GM12878 (cell line): ENCODE data around the gene TTYH1. TPM values are rescaled to one million over a fixed set of nuclear protein-coding genes. Genes with fewer than 3 reads are reported as not detected.

Experiments used
- ATAC-seq: fragments of 200-7000 bp; cut with Tn5 transposase; 3 replicates; pipeline ENCODE4 v1.9.1; 2020; ENCODE audit warnings: mild to moderate bottlenecking, moderate library complexity
- BruUV-seq: library from RNA; stranded (reverse); fragments of 400-500 nt; replicated peaks from 2 replicates; lab custom pipeline; 2021; lab: Mats Ljungman, UMichigan
- CTCF ChIA-PET: fragments of 300-600 bp; sonication (Branson Sonifier 250); formaldehyde crosslinking; extraction: SDS; loops from one replicate; lab custom pipeline; 2021; ENCODE audit warnings: inconsistent platforms; lab: Yijun Ruan, JAX
- POLR2A ChIA-PET: fragments of 350-600 bp; formaldehyde crosslinking; extraction: SDS; loops from one replicate; lab custom pipeline; 2021; ENCODE audit warnings: inconsistent platforms; lab: Charles Lee
- RAD21 ChIA-PET: fragments of 300-600 bp; sonication (Branson Sonifier 250); formaldehyde crosslinking; loops from one replicate; lab custom pipeline; 2023; ENCODE audit warnings: antibody characterized with exemption; ENCODE audit not compliant: unreplicated experiment; lab: Charles Lee
- SMC1A ChIA-PET: fragments of 300-600 bp; sonication (Branson Sonifier 250); formaldehyde crosslinking; loops from one replicate; lab custom pipeline; 2023; ENCODE audit not compliant: unreplicated experiment, uncharacterized antibody; lab: Charles Lee
- DNase-seq: peaks from one replicate; pipeline ENCODE4 v3.0.0-alpha.2; 2011; ENCODE audit warnings: low read depth, low spot score
- FAIRE-seq: peaks from 3 replicates; lab custom pipeline; 2011; peaks lifted over from hg19 to GRCh38; lab: Jason Lieb, UNC
- H2AFZ ChIP-seq: 2 replicates; pipeline ENCODE4 v1.6.0; 2011; ENCODE audit warnings: low read depth, low read length, control low read depth; ENCODE audit not compliant: control insufficient read depth
- H3K27ac ChIP-seq: 2 replicates; pipeline ENCODE4 v1.5.1; 2011; ENCODE audit warnings: control low read depth; ENCODE audit not compliant: control insufficient read depth, insufficient read depth
- H3K27me3 ChIP-seq, 2 experiments: replicated peaks in 1 of 2; 2 replicates each; pipeline versions ENCODE4 v1.6.0 to v1.6.1; 2011; ENCODE audit warnings: low read length in 1 of 2; ENCODE audit not compliant: control insufficient read depth in 2 of 2, insufficient read depth in 2 of 2
- H3K36me3 ChIP-seq, 2 experiments: 2 replicates each; pipeline ENCODE4 v1.5.1; 2011; ENCODE audit warnings: low read length in 1 of 2; ENCODE audit not compliant: control insufficient read depth in 2 of 2, insufficient read depth in 2 of 2
- H3K4me1 ChIP-seq: 2 replicates; pipeline ENCODE4 v1.6.1; 2011; ENCODE audit warnings: mild to moderate bottlenecking, low read length, moderate library complexity, mixed read lengths; ENCODE audit not compliant: control insufficient read depth, insufficient read depth
- H3K4me2 ChIP-seq: 2 replicates; pipeline ENCODE4 v1.6.0; 2011; ENCODE audit warnings: control low read depth; ENCODE audit not compliant: control insufficient read depth, insufficient read depth
- H3K4me3 ChIP-seq: fragments of 200-600 bp; sonication (generic); 2 replicates; pipeline ENCODE4 v1.5.1; 2016
- H3K79me2 ChIP-seq: 2 replicates; pipeline ENCODE4 v1.6.0; 2011; ENCODE audit warnings: low read length; ENCODE audit not compliant: control insufficient read depth, insufficient read depth
- H3K9ac ChIP-seq: 2 replicates; pipeline ENCODE4 v1.8.0; 2011; ENCODE audit warnings: low read length, control low read depth, mixed read lengths; ENCODE audit not compliant: control insufficient read depth, insufficient read depth
- H3K9me3 ChIP-seq: replicated peaks from 3 replicates; pipeline ENCODE4 v1.5.1; 2011; ENCODE audit warnings: mild to moderate bottlenecking, low read length; ENCODE audit not compliant: control insufficient read depth, insufficient read depth
- H4K20me1 ChIP-seq: 2 replicates; pipeline ENCODE4 v1.6.0; 2011; ENCODE audit not compliant: control insufficient read depth, insufficient read depth
- CUX1 ChIP-seq: IDR thresholded peaks from 2 replicates; pipeline ENCODE4 v1.6.1; 2012; ENCODE audit warnings: improper control_type of control experiment, low read depth, low read length; ENCODE audit not compliant: insufficient replicate concordance
- HDGF ChIP-seq: fragments of 450-650 bp; IDR thresholded peaks from 2 replicates; pipeline ENCODE4 v1.6.1; 2016; ENCODE audit warnings: antibody characterized with exemption
- IRF4 ChIP-seq: IDR thresholded peaks from 2 replicates; pipeline ENCODE4 v1.6.1; 2011; ENCODE audit warnings: low read depth, low read length
- MYB ChIP-seq: fragments of 150-350 bp; IDR thresholded peaks from 2 replicates; pipeline ENCODE4 v1.6.1; 2014; ENCODE audit warnings: mild to moderate bottlenecking, low read depth, low read length, borderline replicate concordance
- NFXL1 ChIP-seq: fragments of 450-650 bp; IDR thresholded peaks from 2 replicates; pipeline ENCODE4 v1.6.1; 2017; ENCODE audit warnings: antibody characterized with exemption, mild to moderate bottlenecking, borderline replicate concordance
- RAD21 ChIP-seq: IDR thresholded peaks from 2 replicates; pipeline ENCODE4 v1.6.1; 2011; ENCODE audit warnings: mild to moderate bottlenecking, low read depth, low read length, moderate library complexity; ENCODE audit not compliant: insufficient read depth
- SREBF1 ChIP-seq: IDR thresholded peaks from 2 replicates; pipeline ENCODE4 v1.6.1; 2012; ENCODE audit warnings: mild to moderate bottlenecking, low read length
- TCF12 ChIP-seq: IDR thresholded peaks from 2 replicates; pipeline ENCODE4 v1.6.1; 2011; ENCODE audit warnings: low read depth, mild to moderate bottlenecking, low read length
- TCF7 ChIP-seq: IDR thresholded peaks from 2 replicates; pipeline ENCODE4 v1.6.1; 2014; ENCODE audit warnings: antibody characterized with exemption, borderline replicate concordance
- ZBTB4 ChIP-seq: fragments of 450-650 bp; formaldehyde crosslinking; IDR thresholded peaks from 2 replicates; pipeline ENCODE4 v1.4.0; 2022; ENCODE audit warnings: mild to moderate bottlenecking, moderate library complexity
- WGBS: methylation state at CpG from one replicate; pipeline ENCODE4 v1.1.6; 2016; ENCODE audit warnings: low lambda C conversion rate; ENCODE audit not compliant: insufficient replicate concordance, insufficient coverage; ENCODE audit errors: missing lambda C conversion rate; 5-methylcytosine and 5-hydroxymethylcytosine counted together
- in situ Hi-C: fragments of 300-500 bp; cut with MboI; formaldehyde crosslinking; loops from 9 replicates; pipeline ENCODE4 v1.14.3; 2018; ENCODE audit warnings: mixed read lengths
- intact Hi-C: fragments of 100-400 bp; cut with micrococcal nuclease; formaldehyde crosslinking; loops from one replicate; pipeline ENCODE4 v1.14.2; 2022; ENCODE audit not compliant: unreplicated experiment
- polyA plus RNA-seq, 11 experiments: library from polyadenylated mRNA; depleted of rRNA in 4 of 11; unstranded in 6 of 11; stranded (reverse) in 5 of 11; fragments of >200 nt; fragmentation: Nextera tagmentation in 4 of 11; fragmentation: Illumina TruSeq in 1 of 11; extraction: Ambion mirVana in 4 of 11; extraction: Trizol in 1 of 11; gene quantifications; 1 replicate in 1 of 11; 2 replicates in 10 of 11; pipeline versions ENCODE4 v1.2.1 to v1.2.3, GENCODE V29; 2011 to 2016; ENCODE audit warnings: inconsistent platforms in 2 of 11, missing spikeins in 2 of 11, low read depth in 1 of 11
- total RNA-seq, 4 experiments: library from RNA; depleted of rRNA in 3 of 4; stranded (reverse); fragments of >200 nt in 3 of 4; fragmentation: Illumina TruSeq in 1 of 4; extraction: Trizol in 1 of 4; gene quantifications; 2 replicates each; pipeline versions ENCODE4 v1.2.1 to v1.2.3, GENCODE V29; 2013 to 2021

TTYH1 gene
- total and polyA plus RNA-seq, 10 of the 15 experiments (the other 5 are each of a cell fraction or from before 2014, with no cell fraction given), result 0.01 to 0.36 (median 0.09) TPM; not detected in 3

- in situ Hi-C loops, result no loop called here
- POLR2A ChIA-PET, result no interaction called here
- SMC1A ChIA-PET, result no interaction called here
- ATAC-seq, result no peak
- Histone ChIP-seq H3K4me2 (no peak overlapping the region), H2AFZ (no peak overlapping the region), H3K27me3 (no peaks in the 10 kb centered on the region), H3K27ac (no peak overlapping the region), H4K20me1 (no peaks in the 10 kb centered on the region), H3K36me3 (no peaks in the 10 kb centered on the region), H3K9ac (no peak overlapping the region), H3K4me1 (no peaks in the 10 kb centered on the region), H3K4me3 (no peak overlapping the region), H3K79me2 (no peaks in the 10 kb centered on the region), H3K9me3 (no peaks in the 10 kb centered on the region; the same call in 2 of the 3 replicates)
- no peak for DNase-seq
- 84% methylated on average over 9 of the region's 9 CpGs for WGBS
- CTCF ChIA-PET, result interaction anchor here (0.6 kb wide), 1 partner anchor 96 kb away, joined by 3 read pairs; the partner anchor contains the start of gene LILRA5
- no TSS peak for BruUV-seq
- intact Hi-C loops, result no loop called here
- RAD21 ChIA-PET, result no interaction called here
- no peak for TF ChIP-seq ZBTB4 (CRISPR knock-in tag)
- TF ChIP-seq CUX1, result no peak
- no peak for TF ChIP-seq HDGF
- no peak for TF ChIP-seq MYB
- no peak for TF ChIP-seq RAD21
- no peak for TF ChIP-seq TCF7
- TF ChIP-seq NFXL1, result no peak
- TF ChIP-seq SREBF1, result no peak
- no peak for TF ChIP-seq TCF12
- no peak for TF ChIP-seq IRF4
- FAIRE-seq, result no peak
Measured at GRCh38 chr19:54408456-54409026, 6.7 kb upstream of the TTYH1 start.
